ENCODE measurements around the gene TMEM156.

- TF ChIP-seq POLR2A (IDR thresholded peaks at IDR 0.05; ENCODE audit: low read depth, low read length) (no peak), TAF1 (IDR thresholded peaks at IDR 0.05; ENCODE audit: borderline replicate concordance, low read depth, low read length) (no peak)
These were observed 10.2 kb upstream of the TMEM156 start for GRCh38 chr4:39042366-39042765.

All from GM12892 (cell line).